ENCODE results near the gene LEMD2.

Gene LEMD2

DNA sequence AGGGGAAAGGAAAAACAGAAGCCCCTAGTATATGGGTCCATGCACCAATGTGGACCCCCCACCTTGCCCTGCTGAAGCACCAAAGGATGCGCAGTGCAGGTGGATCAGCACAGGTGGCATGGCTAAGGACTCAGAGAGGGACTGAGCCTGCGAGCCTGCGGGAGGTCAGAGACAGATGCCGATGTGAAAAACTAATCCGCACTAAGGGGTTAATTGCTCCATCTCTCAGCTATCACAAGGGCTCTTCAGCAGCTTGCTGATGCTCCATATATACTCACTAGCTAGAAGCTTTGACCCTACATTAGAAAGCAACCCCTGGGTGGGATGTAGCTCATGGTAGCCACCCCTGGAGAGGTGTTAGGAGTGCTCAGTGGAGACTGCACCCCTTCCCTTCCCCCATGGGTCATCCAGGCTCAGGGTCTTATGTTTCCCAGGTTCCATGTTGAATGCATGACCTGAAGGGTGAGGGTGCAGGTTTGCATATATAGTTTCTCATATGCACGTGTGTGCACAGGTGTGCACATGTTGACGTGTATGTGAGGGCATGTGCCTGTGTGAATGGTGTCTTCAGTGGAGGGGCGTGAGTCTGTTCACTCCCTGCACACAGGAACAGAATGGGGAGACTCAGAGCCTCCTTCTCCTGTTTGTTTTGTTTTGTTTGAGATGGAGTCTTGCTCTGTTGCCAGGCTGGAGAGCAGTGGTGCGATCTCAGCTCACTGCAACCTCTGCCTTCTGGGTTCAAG, 28.9 kb downstream of the LEMD2 start:
- no peak for DNase-seq (ENCODE audit: low read depth in 2 of 2, low spot score in 1 of 2)

DNA sequence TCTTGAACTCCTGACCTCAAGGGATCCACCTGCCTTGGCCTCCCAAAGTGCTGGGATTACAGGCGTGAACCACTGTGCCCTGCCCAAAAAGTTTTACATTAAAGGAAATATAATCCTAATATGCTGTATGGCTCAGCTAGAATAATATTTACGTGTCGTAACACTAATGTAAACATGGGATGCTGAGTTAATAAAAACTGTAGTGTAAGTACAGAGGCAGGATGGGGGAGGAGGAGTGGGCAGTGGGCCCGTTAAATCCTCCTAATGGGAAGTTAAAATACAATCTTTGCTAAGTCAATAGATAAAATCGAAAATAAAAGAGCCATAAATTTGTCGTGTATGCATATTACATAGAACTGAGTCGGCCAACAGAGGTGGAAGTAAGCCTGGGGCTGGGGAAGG, 30.1 kb downstream of the LEMD2 start:
- no peak for DNase-seq (ENCODE audit: low read depth in 2 of 2, low spot score in 1 of 2)

DNA sequence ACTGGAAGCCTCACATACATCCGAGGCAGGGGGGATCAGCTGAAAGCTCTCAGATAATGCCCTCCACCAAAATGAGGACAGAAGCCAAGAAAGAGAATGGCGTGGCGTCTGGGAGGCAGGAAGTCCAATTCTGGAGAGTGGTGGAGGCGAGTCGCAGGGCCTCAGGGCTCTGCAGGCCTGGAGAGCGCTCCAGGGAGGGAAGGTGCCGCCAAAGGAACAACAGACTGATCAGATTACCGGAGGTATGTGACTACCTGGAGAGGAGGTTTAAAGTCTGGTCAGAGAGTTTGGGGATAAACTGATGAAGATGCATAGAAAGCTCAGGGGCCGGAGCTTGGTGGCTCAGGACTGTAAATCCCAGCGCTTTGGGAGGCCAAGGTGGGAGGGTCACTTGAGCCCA, 31.0 kb downstream of the LEMD2 start:
- DNase-seq (ENCODE audit: low read depth in 2 of 2, low spot score in 1 of 2), result no peak

DNA sequence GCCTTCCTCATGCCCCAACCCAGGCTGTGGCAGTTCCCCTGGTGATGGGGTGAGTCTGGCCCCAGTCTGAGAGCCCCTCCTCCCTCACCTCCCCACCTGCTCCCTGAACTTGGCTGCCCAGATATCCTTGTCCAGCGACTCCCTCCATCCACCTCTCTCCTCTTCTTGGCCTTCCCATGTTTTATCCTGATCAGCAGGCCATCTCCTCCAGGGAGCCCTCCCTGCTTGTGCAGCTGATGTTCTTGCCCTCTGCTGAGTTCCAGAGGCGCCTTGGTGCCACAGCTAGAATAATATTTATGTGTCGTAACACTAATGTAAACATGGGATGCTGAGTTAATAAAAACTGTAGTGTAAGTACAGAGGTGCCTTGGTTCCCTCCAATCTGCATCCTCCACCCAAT, 31.8 kb downstream of the LEMD2 start:
- no peak for DNase-seq (ENCODE audit: low read depth in 2 of 2, low spot score in 1 of 2)

DNA sequence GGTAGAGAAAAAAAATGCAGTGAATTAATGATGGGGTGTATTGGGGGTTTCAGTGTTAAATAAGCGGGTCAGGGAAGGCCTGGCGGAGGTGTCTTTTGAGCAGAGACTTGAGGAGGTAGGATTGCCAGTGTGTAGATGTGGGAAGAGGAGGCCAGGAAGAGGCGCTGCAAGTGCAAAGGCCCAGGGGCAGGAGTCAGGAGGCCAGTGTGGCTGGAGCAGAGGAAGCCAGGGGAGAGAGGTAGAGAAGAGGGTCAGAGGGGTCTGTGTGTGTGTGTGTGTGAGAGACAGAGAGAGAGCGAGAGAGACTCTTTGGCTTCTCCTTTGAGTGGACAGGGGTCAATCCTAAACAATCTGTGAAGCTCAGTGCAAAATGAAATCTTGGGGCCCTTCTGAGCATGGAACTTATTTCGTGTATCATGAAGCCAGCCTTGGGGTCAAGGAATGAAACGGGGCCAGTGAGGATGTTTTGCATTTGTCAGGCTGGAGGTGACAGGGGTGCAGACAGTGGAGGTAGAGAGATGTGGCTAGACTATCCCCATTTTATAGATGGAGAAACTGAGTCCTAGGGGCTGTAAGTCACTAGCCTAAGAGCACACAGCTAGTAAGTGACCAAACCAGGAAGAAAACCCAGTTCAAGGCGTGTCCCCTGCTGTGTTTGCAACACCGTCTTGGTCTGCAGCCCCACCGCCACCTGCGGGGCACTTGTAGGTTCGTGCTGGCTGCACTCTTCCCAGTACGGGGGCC, 32.5 kb downstream of the LEMD2 start:
- no peak for DNase-seq (ENCODE audit: low read depth in 2 of 2, low spot score in 1 of 2)

DNA sequence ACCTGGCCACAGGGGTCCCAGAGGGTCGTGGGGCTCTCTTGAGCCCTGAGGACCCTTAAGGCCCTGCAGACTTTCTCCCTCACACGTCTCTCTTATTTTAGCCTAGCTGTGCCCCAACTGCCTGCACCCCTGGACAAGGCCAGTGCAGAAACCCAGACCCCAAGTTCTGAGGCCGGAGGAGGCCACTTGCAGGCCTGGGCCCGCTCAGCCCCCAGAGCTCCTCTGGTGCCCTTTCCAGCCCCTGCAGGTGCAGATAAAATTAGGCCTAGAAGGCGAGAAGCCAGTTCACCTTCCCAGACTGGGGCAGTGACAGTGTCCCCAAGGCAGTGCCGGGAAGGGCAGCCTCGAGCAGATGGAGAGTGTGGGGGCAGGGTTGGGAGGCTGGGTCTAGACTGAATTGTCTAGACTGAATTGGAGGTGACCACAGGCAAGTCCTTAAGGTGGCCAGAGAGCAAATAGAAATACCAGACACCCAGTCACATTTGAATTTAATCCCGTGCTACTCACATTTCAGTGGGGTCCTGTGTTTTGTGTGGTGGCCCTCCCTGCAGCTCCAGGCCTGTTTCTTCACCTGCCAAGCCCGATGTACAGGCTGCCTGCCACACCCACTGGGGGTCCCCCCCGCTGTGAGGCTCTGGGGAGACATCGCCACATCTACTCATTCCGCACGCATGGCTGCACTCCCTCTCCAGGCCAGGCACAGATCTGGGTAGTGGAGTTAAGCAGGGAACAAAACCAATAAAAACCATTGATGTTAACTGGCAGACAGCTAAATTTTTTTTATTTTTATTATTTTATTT, 33.7 kb downstream of the LEMD2 start:
- DNase-seq (ENCODE audit: low read depth in 2 of 2, low spot score in 1 of 2), result no peak

DNA sequence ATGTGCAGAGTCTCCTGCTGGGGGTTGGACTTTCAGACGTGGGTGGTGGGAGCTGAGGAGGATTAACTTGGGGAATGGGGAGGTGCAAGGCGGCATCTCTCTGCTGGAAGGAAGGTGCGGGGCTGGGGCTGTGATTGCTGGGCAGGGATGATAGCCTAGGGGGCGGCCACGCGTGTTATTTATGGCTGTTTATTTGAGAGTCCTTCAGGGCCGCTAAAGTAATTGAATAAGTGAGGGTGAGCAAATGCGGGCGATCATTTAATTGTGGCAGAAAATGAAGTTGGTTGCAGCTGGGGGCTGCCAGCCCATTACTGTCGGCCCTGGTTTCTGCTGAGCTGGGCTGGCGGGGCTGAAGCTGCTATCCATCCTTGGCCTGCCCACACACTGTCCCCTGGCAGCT, 34.7 kb downstream of the LEMD2 start:
- DNase-seq (ENCODE audit: low read depth in 2 of 2, low spot score in 1 of 2), result no peak

DNA sequence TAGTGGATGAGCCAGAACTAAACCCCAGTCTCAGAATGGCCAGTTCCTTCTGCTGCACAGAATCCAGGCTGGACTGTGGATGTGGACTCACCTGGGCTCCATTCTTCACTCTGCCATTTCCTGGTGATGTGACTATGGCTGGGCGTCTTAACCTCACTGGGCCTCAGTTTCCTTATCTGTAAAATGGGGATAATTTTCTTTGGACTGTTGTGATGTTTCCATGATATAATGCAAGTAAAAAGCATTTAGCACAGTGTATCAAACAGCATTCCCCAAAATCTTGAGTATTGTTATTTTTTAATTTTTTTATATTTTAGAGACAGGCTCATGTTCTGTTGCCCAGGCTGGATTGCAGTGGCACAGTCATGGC, 36.3 kb downstream of the LEMD2 start:
- no peak for DNase-seq (ENCODE audit: low read depth in 2 of 2, low spot score in 1 of 2)

DNA sequence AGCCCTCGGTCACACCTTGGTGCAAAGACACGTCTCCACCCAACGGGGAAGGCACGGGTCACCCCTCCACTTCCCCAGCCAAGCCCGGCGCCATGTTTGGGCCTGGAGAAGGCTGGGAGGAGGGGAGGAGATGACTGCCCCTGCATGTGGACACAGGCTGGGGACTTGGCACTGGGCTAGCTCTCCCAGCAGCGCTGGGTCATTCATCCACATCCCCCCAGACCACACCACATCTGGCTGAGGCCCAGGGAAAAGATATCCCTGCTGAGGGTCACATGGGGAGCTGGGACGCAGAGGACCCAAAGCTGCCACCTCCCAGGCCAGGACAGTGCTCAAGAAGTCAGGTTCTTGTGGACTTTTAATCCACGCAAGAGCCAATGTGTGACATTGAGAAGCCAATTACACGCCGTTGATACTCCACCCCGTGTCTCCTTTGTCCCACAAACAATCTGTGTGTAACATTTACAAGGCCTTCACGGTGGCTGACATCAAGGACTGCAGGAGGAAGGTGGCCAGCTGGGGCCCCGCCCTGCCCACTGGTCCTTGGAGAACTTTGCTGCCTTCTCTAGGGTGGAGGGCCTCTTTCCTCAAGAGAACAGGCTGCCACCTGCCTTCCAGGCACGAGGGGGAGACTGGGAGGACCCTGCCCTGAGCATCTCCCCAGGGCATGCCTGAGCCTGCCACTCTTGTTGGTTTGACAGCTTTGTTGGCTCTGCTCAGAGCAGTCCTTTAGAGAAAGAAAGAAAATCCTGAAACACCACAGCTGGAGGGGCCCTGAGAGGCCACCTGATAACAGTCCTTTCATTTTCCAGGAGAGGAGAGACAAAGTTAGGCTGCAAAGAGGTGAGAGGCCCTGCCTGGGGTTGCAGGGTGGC, 36.9 kb downstream of the LEMD2 start:
- no peak for DNase-seq (ENCODE audit: low read depth in 2 of 2, low spot score in 1 of 2)

DNA sequence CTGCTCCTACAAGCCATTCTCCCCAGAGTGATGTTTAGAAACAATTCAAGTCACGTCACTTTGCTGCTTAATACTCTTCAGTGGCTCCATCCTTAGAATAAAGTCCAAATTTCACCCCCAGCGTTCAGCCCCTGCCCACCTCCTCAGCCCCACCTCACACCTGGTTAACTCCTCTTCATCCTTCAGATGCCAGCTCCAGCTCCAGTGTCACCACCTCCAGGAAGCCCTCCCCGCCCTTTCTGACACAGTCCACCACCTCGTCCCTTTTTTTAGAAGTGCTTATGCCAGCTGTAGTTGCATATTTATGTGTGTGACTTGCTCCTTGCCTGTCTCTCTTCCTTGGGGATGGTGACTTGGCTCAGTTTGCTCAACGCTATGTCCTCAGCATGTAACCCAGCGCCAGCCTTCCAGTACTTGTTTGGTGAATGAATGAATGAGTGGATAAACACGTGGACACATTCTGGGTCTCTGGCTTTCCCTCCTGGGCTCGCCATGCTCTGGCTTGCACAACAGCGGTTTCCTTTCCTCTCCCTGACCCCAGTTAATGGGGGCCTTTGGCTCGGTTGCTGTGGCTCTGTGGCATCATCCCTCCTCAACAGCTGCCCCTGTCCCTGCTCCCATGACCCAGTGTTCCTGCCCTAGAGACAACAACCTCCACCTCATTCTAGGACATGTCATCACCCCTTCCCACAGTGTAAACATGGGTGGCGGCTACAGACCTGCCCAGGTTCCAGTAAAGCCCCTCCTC, 38.5 kb downstream of the LEMD2 start:
- DNase-seq (ENCODE audit: low read depth in 2 of 2, low spot score in 1 of 2), result no peak

DNA sequence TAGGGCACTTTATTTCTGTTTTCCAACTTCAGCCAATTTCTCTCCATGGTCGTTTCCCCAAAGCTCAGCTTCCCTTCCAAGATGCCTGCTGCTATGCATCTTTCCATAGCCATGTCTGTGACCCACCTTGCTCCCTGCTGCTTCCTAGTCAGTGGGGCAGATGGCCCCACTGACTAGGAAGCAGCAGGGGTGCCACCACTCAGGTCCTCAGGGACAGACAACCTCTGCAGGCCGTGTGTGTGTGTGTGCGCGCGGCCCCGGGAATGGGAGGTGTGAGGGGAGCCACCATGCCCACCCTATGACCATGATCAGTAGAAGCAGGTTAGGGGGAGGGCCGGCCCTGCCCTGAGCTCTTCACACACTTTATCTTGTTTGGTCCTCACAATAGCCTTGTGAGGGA, 39.5 kb downstream of the LEMD2 start:
- no peak for DNase-seq (ENCODE audit: low read depth in 2 of 2, low spot score in 1 of 2)

DNA sequence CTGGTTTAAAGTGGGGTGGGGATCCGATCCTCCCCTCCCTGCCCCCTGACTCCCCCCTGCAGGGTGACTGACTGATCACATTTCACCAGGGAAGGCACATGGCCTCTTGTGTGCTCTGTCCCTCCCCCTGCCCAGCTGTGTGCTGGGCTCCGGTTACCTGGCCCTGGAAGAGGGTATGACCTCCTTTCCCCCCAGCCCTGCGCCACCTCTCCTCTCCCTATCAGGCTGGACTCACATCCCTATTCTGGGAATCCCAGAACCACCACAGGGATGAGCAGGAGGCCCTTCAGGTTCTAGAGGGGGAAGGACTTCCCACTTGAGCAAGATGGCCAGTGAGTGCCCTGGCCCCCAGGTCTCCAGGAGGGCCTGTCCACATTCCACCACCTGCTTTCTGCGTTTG, 40.1 kb downstream of the LEMD2 start:
- no peak for DNase-seq (ENCODE audit: low read depth in 2 of 2, low spot score in 1 of 2)

DNA sequence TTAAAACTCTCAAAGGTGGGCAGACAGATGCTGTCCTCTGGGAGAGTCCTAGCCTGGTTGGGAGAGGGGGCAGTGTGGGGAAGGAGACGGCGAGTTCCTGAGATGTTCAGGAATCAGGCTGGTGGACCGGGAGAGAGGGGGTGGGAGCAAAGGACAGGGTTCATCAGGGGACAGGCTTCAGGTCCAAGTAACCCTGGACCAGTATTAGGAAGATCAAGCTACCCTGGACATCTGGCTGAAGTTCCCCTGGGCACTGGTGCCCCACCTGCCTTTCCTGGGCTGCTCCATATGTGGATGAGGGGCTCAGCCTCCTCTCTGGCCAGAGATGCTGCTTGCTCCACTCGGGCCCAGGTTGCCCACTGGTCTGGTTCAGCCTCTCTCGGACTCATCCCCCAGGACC, 41.1 kb downstream of the LEMD2 start:
- DNase-seq (ENCODE audit: low read depth in 2 of 2, low spot score in 1 of 2), result no peak

DNA sequence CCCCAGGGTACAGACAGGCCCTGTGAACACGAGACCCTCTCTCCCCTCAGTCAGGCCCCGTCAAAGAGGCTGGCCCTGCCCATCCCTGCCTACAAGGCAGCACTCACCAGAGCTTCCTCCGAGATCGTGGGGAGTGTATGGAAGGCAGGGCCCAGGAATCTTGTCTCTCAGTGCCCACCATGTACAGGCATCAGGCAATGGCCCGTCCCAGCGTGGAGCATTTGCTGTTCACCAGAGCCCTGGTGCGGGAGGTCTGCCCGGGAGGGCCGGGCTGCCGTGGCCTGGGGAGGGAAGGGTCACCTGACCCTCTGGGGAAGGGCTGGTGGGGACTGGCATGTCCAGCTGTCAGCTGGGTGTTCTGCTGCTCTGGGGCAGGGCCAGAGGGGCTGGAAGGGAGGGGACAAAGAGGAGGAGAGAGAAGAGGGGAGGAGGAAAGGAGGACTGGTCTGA, 42.3 kb downstream of the LEMD2 start, which contains the start of gene IP6K3:
TSS of gene IP6K3 (minus strand) at position 255 of the 450 bp plus-strand sequence. CDS start 11,429 bp downstream, outside the sequence.
- DNase-seq (ENCODE audit: low read depth in 2 of 2, low spot score in 1 of 2), result no peak

DNA sequence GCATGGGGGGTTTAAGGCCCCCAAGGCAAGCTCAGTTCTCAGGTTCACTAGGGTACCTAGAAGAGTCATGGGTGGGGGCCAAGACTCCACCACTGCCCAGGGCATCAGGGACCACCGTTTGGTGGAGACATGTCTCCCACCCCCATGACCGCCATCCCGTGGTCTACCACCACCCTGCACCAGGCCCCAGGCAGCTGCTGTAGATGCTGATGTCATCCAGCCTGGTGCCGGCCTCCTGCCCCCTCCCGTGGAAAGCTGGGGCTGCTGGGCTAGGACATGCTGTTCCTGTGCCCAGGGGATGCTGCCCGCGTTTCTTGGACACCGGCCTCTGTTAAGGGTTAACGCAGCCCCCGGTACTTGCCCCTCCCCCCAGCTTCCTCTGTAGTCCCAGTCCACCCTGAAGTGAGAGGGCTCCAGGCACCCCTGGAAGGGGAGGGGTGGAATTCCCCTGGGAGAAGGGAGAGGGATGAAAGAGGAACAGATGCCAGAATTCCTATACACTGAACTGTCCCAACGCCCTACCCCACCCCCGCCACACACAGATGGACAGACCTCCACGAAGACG, 42.8 kb downstream of the LEMD2 start:
- no peak for DNase-seq (ENCODE audit: low read depth in 2 of 2, low spot score in 1 of 2)

DNA sequence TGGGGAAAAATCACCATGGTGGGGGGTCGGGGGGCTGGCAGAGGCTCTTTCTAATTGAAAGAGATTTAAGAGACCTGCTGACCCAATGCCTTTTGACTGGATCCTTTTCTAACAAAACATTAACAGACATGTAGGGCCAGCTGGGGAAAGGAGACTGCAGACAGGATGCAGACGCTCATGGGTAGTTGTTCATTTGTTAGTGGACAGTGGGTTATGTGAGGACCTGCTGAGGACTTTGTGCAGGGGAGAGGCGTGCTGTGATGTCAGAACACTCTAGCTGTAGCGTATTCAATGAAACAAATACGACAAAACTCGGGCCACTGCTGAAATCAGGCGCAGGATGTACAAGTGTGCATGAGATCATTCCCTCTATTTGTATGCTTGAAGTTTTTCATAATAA, 43.4 kb downstream of the LEMD2 start:
- DNase-seq (ENCODE audit: low read depth in 2 of 2, low spot score in 1 of 2), result no peak

DNA sequence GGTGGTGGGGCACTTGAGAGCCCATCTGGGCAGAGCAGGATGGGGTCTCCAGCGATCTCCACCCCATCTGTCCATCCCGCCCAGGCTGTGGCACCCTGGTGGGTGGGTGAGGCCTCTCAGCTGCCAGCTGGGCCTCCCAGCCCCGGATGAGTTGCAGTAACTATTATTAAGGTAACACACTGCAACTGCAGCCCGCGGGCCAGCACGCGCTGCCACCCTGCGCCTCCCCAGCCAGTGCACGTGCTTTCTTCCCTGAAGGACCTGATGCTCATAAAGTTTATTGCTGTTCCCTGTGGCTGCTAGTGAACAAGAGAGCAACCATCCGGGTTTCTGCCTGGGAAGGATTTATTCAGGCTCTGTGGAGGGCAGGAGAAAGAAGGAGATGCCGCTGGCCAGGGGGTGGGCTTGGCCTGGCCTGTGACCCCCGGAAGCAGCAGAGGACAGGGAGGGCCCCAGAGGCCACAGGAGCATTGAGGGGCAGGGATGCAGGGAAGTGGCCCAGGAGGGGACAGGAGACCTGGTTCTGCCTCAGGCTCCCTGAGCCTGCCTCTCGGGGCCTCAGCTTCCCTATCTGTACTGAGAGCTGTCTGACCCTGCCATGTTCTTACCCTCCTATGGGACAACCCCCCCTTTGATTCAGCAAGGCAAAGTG, 43.9 kb downstream of the LEMD2 start:
- no peak for DNase-seq (ENCODE audit: low read depth in 2 of 2, low spot score in 1 of 2)

DNA sequence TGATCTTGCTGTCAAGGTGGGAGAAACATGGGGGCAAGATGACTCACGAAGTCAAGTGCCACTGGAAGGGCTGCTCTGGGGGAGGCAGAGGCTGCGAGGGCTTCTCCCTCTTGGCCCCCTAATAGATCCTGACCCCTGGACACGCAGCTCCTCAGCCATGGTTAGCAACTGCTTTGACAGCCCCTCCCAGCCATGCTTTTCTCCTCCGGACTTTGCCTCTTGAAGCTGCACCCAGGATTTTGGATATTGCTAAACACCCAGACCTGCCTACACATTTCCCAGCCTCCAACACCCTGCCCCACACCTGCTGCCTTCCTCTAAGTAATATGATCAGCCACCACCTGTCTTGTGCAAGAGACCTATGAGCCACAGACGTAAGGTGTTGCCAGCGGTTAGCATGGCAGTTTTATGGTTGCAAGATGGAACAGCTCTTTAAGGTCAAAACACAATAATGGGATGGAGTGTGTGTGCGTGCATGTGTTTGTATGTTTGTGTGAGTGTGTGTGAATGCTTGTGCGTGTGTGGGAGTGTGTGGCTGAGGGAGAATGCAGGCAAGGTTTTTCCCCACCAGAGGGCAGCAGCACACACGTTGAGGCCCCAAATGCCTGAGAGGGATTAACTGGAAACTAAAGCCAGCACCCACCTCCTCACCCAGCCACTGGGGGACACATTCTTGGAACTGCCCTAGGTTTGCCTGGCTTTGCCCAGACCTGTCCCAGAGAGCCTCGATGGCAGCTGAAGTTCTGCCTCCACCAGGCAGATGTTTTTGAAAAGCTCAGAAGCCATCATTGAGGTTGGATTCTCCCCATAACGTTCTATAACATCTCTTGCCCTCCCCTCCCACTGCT, 44.7 kb downstream of the LEMD2 start:
- DNase-seq (ENCODE audit: low read depth in 2 of 2, low spot score in 1 of 2), result peak; percentile 34 to 53

Measured in stimulated activated CD8-positive, alpha-beta memory T cell treated with anti-CD3 and anti-CD28 coated beads, Interleukin-4, amount 100 ng/mL, for 1 hour (primary cell).